A375 (cell line): Measurements from ENCODE around the gene STIM2. TPM values are rescaled to one million over a fixed set of nuclear protein-coding genes. Genes with fewer than 3 reads are reported as not detected.

Source experiments
- total RNA-seq: library from RNA; depleted of rRNA; stranded (reverse); fragments of >200 nt; shearing (Covaris generic); gene quantifications from 2 replicates; pipeline ENCODE4 v1.2.3, GENCODE V29; 2014; rRNA removed

Gene STIM2
- total RNA-seq = 22.6 and 28.0 TPM in 2 replicates

GRCh38 chr4:26860157-26860921, at the start of gene STIM2:
Gene STIM2, plus strand, starts transcription at chr4:26860841.

